Sigmoid colon (tissue), 7 donors: ENCODE data around the gene ATP13A5. TPM values are rescaled to one million over a fixed set of nuclear protein-coding genes. Genes with fewer than 3 reads are reported as not detected.

Experiments
- DNase-seq: peaks from one replicate; pipeline ENCODE4 v3.0.0-alpha.2; 2019
- H3K27ac ChIP-seq, 4 donors: fragments of 200-600 bp; sonication (generic); one replicate each; pipeline ENCODE4 v1.5.1; 2016 to 2019; ENCODE audit warnings: mild to moderate bottlenecking in 1 of 4
- H3K27me3 ChIP-seq, 3 donors: fragments of 200-600 bp; sonication (generic); one replicate each; pipeline ENCODE4 v1.5.1; 2019; ENCODE audit warnings: mild to moderate bottlenecking in 1 of 3
- H3K36me3 ChIP-seq, 4 donors: fragments of 200-600 bp; sonication (generic); one replicate each; pipeline ENCODE4 v1.5.1; 2016 to 2019
- H3K4me1 ChIP-seq, 4 donors: fragments of 200-600 bp; sonication (generic); one replicate each; pipeline ENCODE4 v1.5.1; 2017 to 2019
- H3K4me3 ChIP-seq, 4 donors: fragments of 200-600 bp; sonication (generic); one replicate each; pipeline ENCODE4 v1.5.1; 2017 to 2019; ENCODE audit warnings: mild to moderate bottlenecking in 2 of 4, moderate library complexity in 1 of 4
- H3K9me3 ChIP-seq, 4 donors: fragments of 200-600 bp in 3 of 4; sonication (generic) in 3 of 4; one replicate each; pipeline versions ENCODE4 v1.5.1 to v1.6.1; 2013 to 2019
- EP300 ChIP-seq, 4 donors: sonication (generic); formaldehyde crosslinking; IDR thresholded peaks; one replicate each; pipeline ENCODE4 v1.6.1; 2017; ENCODE audit warnings: antibody characterized with exemption in 4 of 4
- POLR2A ChIP-seq, 2 donors: fragments of 450-650 bp; IDR thresholded peaks; one replicate each; pipeline ENCODE4 v1.6.1; 2016; ENCODE audit warnings: antibody characterized with exemption in 2 of 2, mild to moderate bottlenecking in 2 of 2, moderate library complexity in 2 of 2
- POLR2AphosphoS5 ChIP-seq, 4 donors: sonication (generic); formaldehyde crosslinking; IDR thresholded peaks; one replicate each; pipeline ENCODE4 v1.6.1; 2017; ENCODE audit warnings: antibody characterized with exemption in 4 of 4
- whole genome bisulfite sequencing, 2 donors: extraction: QIAGEN DNeasy Blood & Tissue Kit; methylation state at CpG; one replicate each; pipeline ENCODE4 v1.1.7; 2013; 5-methylcytosine and 5-hydroxymethylcytosine counted together
- intact Hi-C: fragments of 100-400 bp; cut with DNase I; formaldehyde crosslinking; loops from one replicate; pipeline ENCODE4 v1.15.1; 2023
- polyA plus RNA-seq, 3 donors: library from polyadenylated mRNA; stranded (reverse); fragments of 200-250 nt; gene quantifications; one replicate each; pipeline ENCODE4 v1.2.3, GENCODE V29; 2013
- total RNA-seq, 4 donors: library from RNA; depleted of rRNA; stranded (reverse); fragments of >200 nt; gene quantifications; one replicate each; pipeline ENCODE4 v1.1.0, GENCODE V29; 2016
- TF ChIP-seq, protein P1 (sequence below), 4 experiments: fragments of 450-650 bp in 3 of 4; fragments of 200-600 bp in 1 of 4; IDR thresholded peaks; one replicate each; pipeline ENCODE4 v1.5.1; 2016 to 2019; ENCODE audit warnings: antibody characterized with exemption in 4 of 4, mild to moderate bottlenecking in 3 of 4, moderate library complexity in 2 of 4
- donor health status: healthy with polysubstance abuse.
- donor health status: Bipolar disorder and iron deficiency.
- donor health status: healthy.

ATP13A5 gene
- total and polyA plus RNA-seq, 7 donors: 0.16 to 1.8 TPM; not detected in 5

DNA sequence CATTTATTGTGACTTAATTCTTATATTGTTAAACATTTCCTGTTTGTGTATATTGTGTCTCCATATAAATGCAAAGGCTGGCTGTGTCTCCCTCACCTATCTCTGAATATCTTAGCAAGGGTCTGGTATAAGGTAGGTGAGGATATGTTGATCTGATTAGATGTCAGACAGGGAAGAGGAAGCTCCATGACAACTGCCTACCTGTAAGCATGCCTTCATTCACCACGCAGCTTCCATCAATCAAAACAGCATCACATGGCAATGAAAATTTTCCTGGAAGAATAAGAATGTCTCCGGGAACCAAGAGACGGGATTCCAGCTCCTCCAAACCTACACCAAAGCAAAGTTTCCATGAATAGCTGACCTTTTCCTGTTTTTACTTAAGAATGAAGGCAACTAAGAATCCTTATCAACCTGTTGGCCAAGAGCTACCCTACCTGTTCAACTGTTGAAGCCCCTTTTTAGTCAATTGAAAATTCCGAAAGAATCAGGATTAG lies 34.8 kb downstream of the ATP13A5 start:
- DNase-seq: no peak
- Histone ChIP-seq H3K4me3 (no peak overlapping the region), H3K27me3 (no peaks in the 10 kb centered on the region), H3K4me1 (no peaks in the 10 kb centered on the region), H3K27ac (no peak overlapping the region), H3K9me3 (no peaks in the 10 kb centered on the region), H3K36me3 (no peaks in the 10 kb centered on the region)
- intact Hi-C loops: no loop called here
- TF ChIP-seq EP300 (IDR thresholded peaks at IDR 0.05): no peak
- TF ChIP-seq, protein P1, sequence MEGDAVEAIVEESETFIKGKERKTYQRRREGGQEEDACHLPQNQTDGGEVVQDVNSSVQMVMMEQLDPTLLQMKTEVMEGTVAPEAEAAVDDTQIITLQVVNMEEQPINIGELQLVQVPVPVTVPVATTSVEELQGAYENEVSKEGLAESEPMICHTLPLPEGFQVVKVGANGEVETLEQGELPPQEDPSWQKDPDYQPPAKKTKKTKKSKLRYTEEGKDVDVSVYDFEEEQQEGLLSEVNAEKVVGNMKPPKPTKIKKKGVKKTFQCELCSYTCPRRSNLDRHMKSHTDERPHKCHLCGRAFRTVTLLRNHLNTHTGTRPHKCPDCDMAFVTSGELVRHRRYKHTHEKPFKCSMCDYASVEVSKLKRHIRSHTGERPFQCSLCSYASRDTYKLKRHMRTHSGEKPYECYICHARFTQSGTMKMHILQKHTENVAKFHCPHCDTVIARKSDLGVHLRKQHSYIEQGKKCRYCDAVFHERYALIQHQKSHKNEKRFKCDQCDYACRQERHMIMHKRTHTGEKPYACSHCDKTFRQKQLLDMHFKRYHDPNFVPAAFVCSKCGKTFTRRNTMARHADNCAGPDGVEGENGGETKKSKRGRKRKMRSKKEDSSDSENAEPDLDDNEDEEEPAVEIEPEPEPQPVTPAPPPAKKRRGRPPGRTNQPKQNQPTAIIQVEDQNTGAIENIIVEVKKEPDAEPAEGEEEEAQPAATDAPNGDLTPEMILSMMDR (IDR thresholded peaks at IDR 0.05): no peak
- no peak for TF ChIP-seq POLR2AphosphoS5 (IDR thresholded peaks at IDR 0.05)
- no peak for TF ChIP-seq POLR2A (IDR thresholded peaks at IDR 0.05)
- 87 to 93% methylated on average over 4 of the region's 4 CpGs for WGBS, 2 donors

DNA sequence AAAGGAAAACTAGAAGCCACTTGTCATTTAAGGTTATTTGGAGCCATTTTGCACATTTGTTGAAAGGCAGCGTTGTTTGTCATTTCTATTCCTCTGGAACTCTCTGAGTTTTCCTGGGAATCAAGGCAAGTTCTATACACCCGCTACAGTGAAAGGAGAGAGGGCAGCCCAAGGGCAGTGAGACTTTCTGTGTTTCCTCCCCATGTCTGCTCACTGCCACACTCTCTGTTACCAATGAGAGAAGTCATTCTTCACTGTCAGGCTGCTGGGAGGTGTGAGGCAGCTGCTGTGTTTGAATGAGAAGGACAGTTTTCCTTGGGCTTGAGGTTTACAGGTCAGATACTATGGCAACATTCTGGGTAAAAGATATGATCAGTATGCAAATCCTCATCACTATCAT lies 36.0 kb downstream of the ATP13A5 start:
- 72 to 81% methylated on average over 2 of the region's 2 CpGs for WGBS, 2 donors
- TF ChIP-seq POLR2A (IDR thresholded peaks at IDR 0.05): no peak
- TF ChIP-seq, protein P1 (IDR thresholded peaks at IDR 0.05): no peak
- no peak for TF ChIP-seq EP300 (IDR thresholded peaks at IDR 0.05)
- no peak for TF ChIP-seq POLR2AphosphoS5 (IDR thresholded peaks at IDR 0.05)
- intact Hi-C loops: no loop called here
- Histone ChIP-seq H3K9me3 (no peaks in the 10 kb centered on the region), H3K27ac (no peak overlapping the region), H3K4me3 (no peak overlapping the region), H3K36me3 (no peaks in the 10 kb centered on the region), H3K27me3 (no peaks in the 10 kb centered on the region), H3K4me1 (no peaks in the 10 kb centered on the region)
- DNase-seq: no peak

DNA sequence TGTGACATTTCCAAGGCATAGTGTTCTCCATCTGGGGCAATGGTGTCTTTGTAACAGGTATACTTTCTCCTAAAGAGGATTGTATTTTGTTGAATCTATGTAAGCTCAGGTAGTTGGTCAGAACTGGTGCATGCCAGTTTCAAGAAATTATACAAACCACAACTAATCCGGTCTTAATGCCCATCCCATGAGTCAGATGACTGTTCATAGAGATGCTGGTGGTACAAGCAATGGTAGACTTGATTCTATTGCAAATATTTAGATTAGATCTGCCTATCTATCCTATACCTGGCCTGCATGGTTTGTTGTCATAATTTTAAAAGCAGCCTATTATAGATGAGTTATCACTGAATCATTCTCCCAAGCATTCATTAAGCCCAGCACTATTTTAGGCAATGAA lies 43.5 kb downstream of the ATP13A5 start:
- H3K36me3 ChIP-seq: no peaks in the 10 kb centered on the region
- no peak for DNase-seq
- H3K4me3 ChIP-seq: no peak overlapping the region
- no peaks in the 10 kb centered on the region for H3K4me1 ChIP-seq
- no peaks in the 10 kb centered on the region for H3K27me3 ChIP-seq
- H3K27ac ChIP-seq: no peak overlapping the region
- no peaks in the 10 kb centered on the region for H3K9me3 ChIP-seq
- WGBS, 2 donors: 83 to 84% methylated on average over 1 of the region's 1 CpG
- TF ChIP-seq EP300 (IDR thresholded peaks at IDR 0.05) (no peak), POLR2A (IDR thresholded peaks at IDR 0.05) (no peak), POLR2AphosphoS5 (IDR thresholded peaks at IDR 0.05) (no peak)
- TF ChIP-seq, protein P1 (IDR thresholded peaks at IDR 0.05): no peak
- intact Hi-C loops: no loop called here

DNA sequence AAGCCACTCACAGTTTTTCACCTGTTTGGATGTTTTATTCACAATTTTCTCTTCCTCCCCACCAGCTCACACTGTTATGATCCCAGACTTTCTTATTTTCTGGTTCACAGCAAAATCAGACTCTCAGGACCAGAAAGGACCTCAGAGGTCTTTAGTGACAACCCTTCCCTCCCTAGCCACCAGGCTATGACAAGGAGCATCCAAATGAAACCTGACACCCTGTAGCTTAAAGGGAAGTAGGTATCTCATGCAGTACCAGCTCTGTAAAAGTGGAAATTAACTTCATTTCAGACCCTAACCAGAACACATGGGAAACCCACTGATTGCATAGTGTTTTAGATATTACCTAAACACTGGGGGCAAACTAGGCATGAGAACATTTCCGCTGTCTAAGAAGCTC lies 45.3 kb downstream of the ATP13A5 start:
- H3K4me1 ChIP-seq: no peaks in the 10 kb centered on the region
- H3K4me3 ChIP-seq: no peak overlapping the region
- 42 to 86% methylated on average over 1 of the region's 1 CpG for WGBS, 2 donors
- no peaks in the 10 kb centered on the region for H3K27me3 ChIP-seq
- H3K9me3 ChIP-seq: no peaks in the 10 kb centered on the region
- TF ChIP-seq, protein P1 (IDR thresholded peaks at IDR 0.05): no peak
- no peak for TF ChIP-seq POLR2A (IDR thresholded peaks at IDR 0.05)
- TF ChIP-seq EP300 (IDR thresholded peaks at IDR 0.05): no peak
- no peaks in the 10 kb centered on the region for H3K36me3 ChIP-seq
- DNase-seq: no peak
- intact Hi-C loops: no loop called here
- no peak overlapping the region for H3K27ac ChIP-seq

DNA sequence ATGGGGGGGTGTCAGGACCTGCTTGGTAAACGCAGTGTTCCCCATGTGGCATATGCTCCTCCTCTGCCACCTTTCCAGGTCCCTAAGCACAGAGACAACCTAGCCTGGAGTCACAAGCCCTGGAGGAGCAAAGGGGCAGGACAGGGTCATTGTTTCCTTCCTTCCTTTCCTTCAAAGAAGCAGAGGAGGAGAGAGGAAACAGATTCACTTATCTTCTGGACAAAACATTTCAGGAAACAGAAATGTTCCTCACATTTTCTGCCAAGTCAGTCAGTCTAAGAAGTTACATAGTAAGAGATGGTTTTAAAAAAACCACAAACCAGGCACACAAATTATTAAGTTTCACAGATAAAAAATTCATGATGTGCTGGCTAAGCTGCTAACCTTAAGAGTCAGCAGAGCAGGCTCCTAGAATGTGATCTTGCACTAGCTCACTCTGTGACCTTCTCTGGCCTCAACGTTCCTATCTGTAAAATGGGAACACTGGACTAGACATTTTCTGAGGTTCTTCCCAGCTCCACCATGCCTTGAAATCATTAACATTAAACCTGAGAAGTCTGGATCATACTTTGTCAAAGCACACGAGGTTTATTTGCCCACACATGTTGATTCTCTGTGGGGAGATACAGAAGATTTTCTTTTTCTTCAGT lies 47.9 kb downstream of the ATP13A5 start:
- no peak for DNase-seq
- Histone ChIP-seq H3K27me3 (no peaks in the 10 kb centered on the region), H3K36me3 (no peaks in the 10 kb centered on the region), H3K4me1 (no peaks in the 10 kb centered on the region), H3K4me3 (no peak overlapping the region), H3K9me3 (no peaks in the 10 kb centered on the region), H3K27ac (no peak overlapping the region)
- no peak for TF ChIP-seq POLR2A (IDR thresholded peaks at IDR 0.05)
- intact Hi-C loops: no loop called here
- WGBS, 2 donors: 65 to 74% methylated on average over 3 of the region's 3 CpGs
